HG02973 (cell line): Measurements from ENCODE around the gene MAP3K14.
"Not testable (repeated sequence)": the region's sequence is repeated elsewhere in the genome, so short reads cannot be mapped to it uniquely, and the experiment has no call there.

ENCODE experiments used
- ATAC-seq: cut with Tn5 transposase; IDR thresholded peaks from one replicate; pipeline ENCODE4 v1.9.1; 2021; ENCODE audit warnings: moderate library complexity; ENCODE audit not compliant: unreplicated experiment

Gene MAP3K14

GRCh38 chr17:45261577-45262515 lies 55.0 kb downstream of the MAP3K14 start, which contains the start of gene SPATA32:
TSS of gene SPATA32 (minus strand) at chr17:45262094. CDS start at chr17:45262016, 78 bp downstream.
- no peak for ATAC-seq

GRCh38 chr17:45260204-45260783 lies 56.5 kb downstream of the MAP3K14 start:
- no peak for ATAC-seq

- ATAC-seq, result no peak
Measured at GRCh38 chr17:45258981-45259380, 57.8 kb downstream of the MAP3K14 start.

- no peak for ATAC-seq
Measured at GRCh38 chr17:45257115-45257514, 59.7 kb downstream of the MAP3K14 start.

GRCh38 chr17:45256114-45256966 lies 60.5 kb downstream of the MAP3K14 start:
- ATAC-seq, result no peak

GRCh38 chr17:45255358-45255757 lies 61.5 kb downstream of the MAP3K14 start:
- no peak for ATAC-seq

GRCh38 chr17:45253879-45254278 lies 62.9 kb downstream of the MAP3K14 start:
- no peak for ATAC-seq

- not testable (repeated sequence) for ATAC-seq
Measured at GRCh38 chr17:45253237-45253636, 63.6 kb downstream of the MAP3K14 start.

- no peak for ATAC-seq
Measured at GRCh38 chr17:45251931-45252330, 64.9 kb downstream of the MAP3K14 start.

GRCh38 chr17:45248132-45248957 lies 68.5 kb downstream of the MAP3K14 start:
- peak; percentile 47 for ATAC-seq

GRCh38 chr17:45247429-45248131 lies 69.2 kb downstream of the MAP3K14 start:
- ATAC-seq, result peak; percentile 79

GRCh38 chr17:45246861-45247428 lies 69.9 kb downstream of the MAP3K14 start:
- no peak for ATAC-seq

GRCh38 chr17:45246338-45246737 lies 70.5 kb downstream of the MAP3K14 start:
- no peak for ATAC-seq

- ATAC-seq, result no peak
Measured at GRCh38 chr17:45244725-45245656, 71.8 kb downstream of the MAP3K14 start.

- no peak for ATAC-seq
Measured at GRCh38 chr17:45243750-45244149, 73.1 kb downstream of the MAP3K14 start.

- no peak for ATAC-seq
Measured at GRCh38 chr17:45242029-45242414, 74.8 kb downstream of the MAP3K14 start.

GRCh38 chr17:45241328-45242028 lies 75.3 kb downstream of the MAP3K14 start:
- ATAC-seq, result no peak

GRCh38 chr17:45240905-45241327 lies 75.9 kb downstream of the MAP3K14 start:
- ATAC-seq, result no peak
